Upper lobe of right lung (tissue), 1 donor: Measurements from ENCODE around the gene ME3. TPM values are rescaled to one million over a fixed set of nuclear protein-coding genes. Genes with fewer than 3 reads are reported as not detected.

ENCODE experiments used
- ATAC-seq: fragments of 200-7000 bp; cut with Tn5 transposase; one replicate; pipeline ENCODE4 v1.9.1; 2020; ENCODE audit warnings: mild to moderate bottlenecking, moderate library complexity
- DNase-seq: peaks from one replicate; pipeline ENCODE4 v3.0.0-alpha.2; 2020
- H3K27ac ChIP-seq: fragments of 200-600 bp; one replicate; pipeline ENCODE4 v1.8.0; 2022
- H3K27me3 ChIP-seq: fragments of 200-600 bp; one replicate; pipeline ENCODE4 v1.8.0; 2022; ENCODE audit warnings: mild to moderate bottlenecking
- H3K36me3 ChIP-seq: fragments of 200-600 bp; one replicate; pipeline ENCODE4 v1.8.0; 2022
- H3K4me1 ChIP-seq: fragments of 200-600 bp; one replicate; pipeline ENCODE4 v1.8.0; 2022
- H3K4me3 ChIP-seq: fragments of 200-600 bp; one replicate; pipeline ENCODE4 v1.8.0; 2022; ENCODE audit warnings: mild to moderate bottlenecking
- H3K9me3 ChIP-seq: fragments of 200-600 bp; one replicate; pipeline ENCODE4 v1.8.0; 2022
- CTCF ChIP-seq: fragments of 200-600 bp; IDR thresholded peaks from one replicate; pipeline ENCODE4 v1.8.0; 2022; ENCODE audit warnings: antibody characterized with exemption
- intact Hi-C: fragments of 100-400 bp; cut with DNase I; formaldehyde crosslinking; loops from one replicate; pipeline ENCODE4 v1.11.0; 2022
- total RNA-seq: library from RNA; stranded (reverse); fragmentation: NEBNext Ultra II Directional; extraction: Animal tissue kit (Norgen Biotek cat#: 25700); gene quantifications from one replicate; pipeline ENCODE4 v1.2.1, GENCODE V29; 2021
- donor health status: DM: no; HTN: yes; CAD: no; lungs with severe emphysema.

ME3 gene
- total RNA-seq, 1 donor from 2014 or later = 24.7 TPM

- Histone ChIP-seq H3K27me3 (no peaks in the 10 kb centered on the region), H3K4me3 (no peak overlapping the region), H3K36me3 (no peaks in the 10 kb centered on the region), H3K27ac (no peak overlapping the region), H3K4me1 (peaks cover 3% of the 10 kb centered on the region), H3K9me3 (no peaks in the 10 kb centered on the region)
- no peak for TF ChIP-seq CTCF
- ATAC-seq (no peak), DNase-seq (no peak)
- intact Hi-C loops = no loop called here
Measured at GRCh38 chr11:86576946-86577624, 95.3 kb downstream of the ME3 start.

GRCh38 chr11:86575927-86576326 is 96.5 kb downstream of the ME3 start:
- TF ChIP-seq CTCF = no peak
- no peaks in the 10 kb centered on the region for H3K9me3 ChIP-seq
- no peak overlapping the region for H3K4me3 ChIP-seq
- H3K27me3 ChIP-seq = no peaks in the 10 kb centered on the region
- H3K36me3 ChIP-seq = no peaks in the 10 kb centered on the region
- H3K27ac ChIP-seq = no peak overlapping the region
- intact Hi-C loops = no loop called here
- no peak for DNase-seq
- no peak for ATAC-seq
- peaks cover 3% of the 10 kb centered on the region for H3K4me1 ChIP-seq

GRCh38 chr11:86575208-86575855 is 97.1 kb downstream of the ME3 start:
- no peak for DNase-seq
- H3K36me3 ChIP-seq = no peaks in the 10 kb centered on the region
- H3K9me3 ChIP-seq = no peaks in the 10 kb centered on the region
- H3K27ac ChIP-seq = no peak overlapping the region
- TF ChIP-seq CTCF = no peak
- peaks cover 3% of the 10 kb centered on the region for H3K4me1 ChIP-seq
- no peak for ATAC-seq
- H3K27me3 ChIP-seq = no peaks in the 10 kb centered on the region
- H3K4me3 ChIP-seq = no peak overlapping the region
- intact Hi-C loops = no loop called here

GRCh38 chr11:86574493-86575207 is 97.8 kb downstream of the ME3 start:
- ATAC-seq (no peak), DNase-seq (no peak)
- Histone ChIP-seq H3K36me3 (no peaks in the 10 kb centered on the region), H3K9me3 (no peaks in the 10 kb centered on the region), H3K4me1 (peaks cover 3% of the 10 kb centered on the region), H3K27me3 (no peaks in the 10 kb centered on the region), H3K27ac (no peak overlapping the region), H3K4me3 (no peak overlapping the region)
- intact Hi-C loops = no loop called here
- no peak for TF ChIP-seq CTCF

- Histone ChIP-seq H3K4me3 (no peak overlapping the region), H3K4me1 (no peaks in the 10 kb centered on the region), H3K27me3 (no peaks in the 10 kb centered on the region), H3K9me3 (no peaks in the 10 kb centered on the region), H3K36me3 (no peaks in the 10 kb centered on the region), H3K27ac (no peak overlapping the region)
- DNase-seq (no peak), ATAC-seq (peak; percentile 37)
- intact Hi-C loops = no loop called here
- no peak for TF ChIP-seq CTCF
Measured at GRCh38 chr11:86571273-86571948, 101.0 kb downstream of the ME3 start.
